MM.1S (cell line): ENCODE results near the gene RIC1.

ENCODE experiments used
- EZH2phosphoT487 ChIP-seq: fragments of 300-600 bp; sonication (generic); IDR thresholded peaks from 2 replicates; pipeline ENCODE4 v1.6.1; 2018; ENCODE audit warnings: antibody characterized with exemption, low read length
- TF ChIP-seq, protein P1 (sequence below): fragments of 300-600 bp; sonication (generic); IDR thresholded peaks from 2 replicates; pipeline ENCODE4 v1.5.1; 2016; ENCODE audit warnings: antibody characterized with exemption, low read length, mixed read lengths

DNA sequence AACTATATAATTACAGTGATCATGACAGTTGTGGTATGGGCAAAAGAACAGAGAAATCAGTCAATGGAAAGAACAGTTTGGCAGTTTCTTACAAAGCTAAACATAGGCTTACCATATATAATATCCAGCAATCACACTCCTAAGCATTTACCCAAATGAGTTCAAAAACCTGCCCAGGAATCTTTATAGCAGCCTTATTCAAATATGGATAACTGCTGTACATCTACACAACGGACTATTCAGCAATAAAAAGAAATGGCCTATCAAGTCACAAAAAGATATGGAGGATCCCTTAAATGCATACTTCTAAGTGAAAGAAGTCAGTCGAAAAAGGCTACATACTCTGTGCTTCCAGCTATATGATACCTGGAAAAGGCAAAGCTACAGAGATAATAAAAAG lies 167.4 kb downstream of the RIC1 start:
- TF ChIP-seq, protein P1, sequence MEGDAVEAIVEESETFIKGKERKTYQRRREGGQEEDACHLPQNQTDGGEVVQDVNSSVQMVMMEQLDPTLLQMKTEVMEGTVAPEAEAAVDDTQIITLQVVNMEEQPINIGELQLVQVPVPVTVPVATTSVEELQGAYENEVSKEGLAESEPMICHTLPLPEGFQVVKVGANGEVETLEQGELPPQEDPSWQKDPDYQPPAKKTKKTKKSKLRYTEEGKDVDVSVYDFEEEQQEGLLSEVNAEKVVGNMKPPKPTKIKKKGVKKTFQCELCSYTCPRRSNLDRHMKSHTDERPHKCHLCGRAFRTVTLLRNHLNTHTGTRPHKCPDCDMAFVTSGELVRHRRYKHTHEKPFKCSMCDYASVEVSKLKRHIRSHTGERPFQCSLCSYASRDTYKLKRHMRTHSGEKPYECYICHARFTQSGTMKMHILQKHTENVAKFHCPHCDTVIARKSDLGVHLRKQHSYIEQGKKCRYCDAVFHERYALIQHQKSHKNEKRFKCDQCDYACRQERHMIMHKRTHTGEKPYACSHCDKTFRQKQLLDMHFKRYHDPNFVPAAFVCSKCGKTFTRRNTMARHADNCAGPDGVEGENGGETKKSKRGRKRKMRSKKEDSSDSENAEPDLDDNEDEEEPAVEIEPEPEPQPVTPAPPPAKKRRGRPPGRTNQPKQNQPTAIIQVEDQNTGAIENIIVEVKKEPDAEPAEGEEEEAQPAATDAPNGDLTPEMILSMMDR, result no peak
- TF ChIP-seq EZH2phosphoT487, result no peak
